HT-29 (cell line): ENCODE data around the gene SCN4A. TPM values are rescaled to one million over a fixed set of nuclear protein-coding genes. Genes with fewer than 3 reads are reported as not detected.

ENCODE experiments used
- small RNA-seq: library from RNA; depleted of rRNA; stranded (forward); fragments of <200 nt; gene quantifications from one replicate; pipeline ENCODE3, GENCODE V24; 2014
- total RNA-seq: library from RNA; depleted of rRNA; stranded (reverse); fragments of >200 nt; shearing (Covaris generic); gene quantifications from 2 replicates; pipeline ENCODE4 v1.2.3, GENCODE V29; 2014; rRNA removed

SCN4A gene
- total RNA-seq, 1 experiment from 2014 or later, result not detected

Small RNA genes within 50 kb of the gene (small RNA-seq; reads per million reads assigned to genes)
- not detected for gene AC127029.1
- gene GH1, result not detected

Other genes with a start within 250 kb of the SCN4A start
- 5.2 and 6.6 TPM in 2 replicates for gene STRADA, start 231.1 kb downstream of the SCN4A start, total RNA-seq
- gene CCDC47, start 199.3 kb downstream of the SCN4A start, total RNA-seq, result 54.3 and 56.8 TPM in 2 replicates
- gene DDX42, start 198.7 kb downstream of the SCN4A start, total RNA-seq, result 42.3 and 45.3 TPM in 2 replicates
- 56.3 and 65.3 TPM in 2 replicates for gene PSMC5, start 145.5 kb downstream of the SCN4A start, total RNA-seq
- gene FTSJ3, start 145.3 kb downstream of the SCN4A start, total RNA-seq, result 35.7 and 41.7 TPM in 2 replicates
- gene SMARCD2, start 130.2 kb downstream of the SCN4A start, total RNA-seq, result 205 and 206 TPM in 2 replicates
- not detected in 2 replicates for gene CSH2, start 99.2 kb downstream of the SCN4A start, total RNA-seq
- gene GH2, start 91.0 kb downstream of the SCN4A start, total RNA-seq, result not detected in 2 replicates
- gene CSH1, start 76.3 kb downstream of the SCN4A start, total RNA-seq, result not detected in 2 replicates
- gene CSHL1, start 61.7 kb downstream of the SCN4A start, total RNA-seq, result not detected in 2 replicates
- gene GH1, start 54.1 kb downstream of the SCN4A start, total RNA-seq, result not detected in 2 replicates
- not detected in 2 replicates for gene CD79B, start 40.6 kb downstream of the SCN4A start, total RNA-seq
- 0.10 TPM in 1 of 2 replicates, not detected in the other for gene PRR29, start 25.4 kb upstream of the SCN4A start, total RNA-seq
- 0.21 and 0.64 TPM in 2 replicates for gene ICAM2, start 47.7 kb upstream of the SCN4A start, total RNA-seq
- gene ERN1, start 157.2 kb upstream of the SCN4A start, total RNA-seq, result 6.9 and 7.3 TPM in 2 replicates